Placental pericyte (primary cell): ENCODE data around the gene RD3L. TPM values are rescaled to one million over a fixed set of nuclear protein-coding genes. Genes with fewer than 3 reads are reported as not detected.

Source experiments
- total RNA-seq: library from RNA; depleted of rRNA; stranded (reverse); fragments of >200 nt; gene quantifications from 2 replicates; pipeline ENCODE4 v1.2.3, GENCODE V29; 2012

The RD3L gene
- not detected in 2 replicates for total RNA-seq

DNA sequence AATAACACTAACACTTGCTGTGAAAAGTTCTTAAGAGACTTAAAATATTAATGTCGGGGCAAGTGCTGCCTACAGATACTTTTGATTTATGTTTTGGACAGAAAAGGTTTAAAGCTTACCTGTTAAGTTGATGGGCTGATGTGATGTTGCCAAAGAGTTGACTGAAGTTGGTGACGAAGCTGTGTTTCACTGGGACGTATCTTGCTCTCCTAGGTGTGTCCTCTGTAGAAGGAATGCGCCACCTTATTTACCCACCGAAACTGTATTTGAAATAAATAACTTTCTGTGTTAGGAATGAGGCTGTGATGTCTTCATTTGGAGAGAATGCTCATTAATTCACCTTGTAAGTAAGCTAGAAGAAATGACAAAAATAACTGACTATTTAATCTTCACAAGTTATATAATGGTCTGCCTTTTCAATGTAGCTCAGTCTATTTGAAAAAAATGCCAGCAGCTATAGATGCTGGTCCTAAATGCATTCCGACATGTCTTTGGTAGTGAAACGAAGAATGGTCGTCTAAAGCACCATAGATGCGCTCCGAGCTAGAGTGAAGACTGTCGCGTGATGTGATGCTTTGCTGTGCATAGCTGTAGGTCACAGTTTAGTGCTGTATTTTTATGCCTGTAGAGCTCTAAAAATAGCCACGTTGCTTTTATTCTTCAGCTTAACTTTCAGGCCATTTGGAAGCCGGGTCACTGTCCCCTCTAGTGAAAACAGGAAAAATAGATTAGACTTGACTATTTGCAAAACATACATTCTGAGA, at the start of gene RD3L:
RD3L (minus strand) TSS at position 557 of the 764 bp plus-strand sequence. CDS start 834 bp downstream, outside the sequence.

DNA sequence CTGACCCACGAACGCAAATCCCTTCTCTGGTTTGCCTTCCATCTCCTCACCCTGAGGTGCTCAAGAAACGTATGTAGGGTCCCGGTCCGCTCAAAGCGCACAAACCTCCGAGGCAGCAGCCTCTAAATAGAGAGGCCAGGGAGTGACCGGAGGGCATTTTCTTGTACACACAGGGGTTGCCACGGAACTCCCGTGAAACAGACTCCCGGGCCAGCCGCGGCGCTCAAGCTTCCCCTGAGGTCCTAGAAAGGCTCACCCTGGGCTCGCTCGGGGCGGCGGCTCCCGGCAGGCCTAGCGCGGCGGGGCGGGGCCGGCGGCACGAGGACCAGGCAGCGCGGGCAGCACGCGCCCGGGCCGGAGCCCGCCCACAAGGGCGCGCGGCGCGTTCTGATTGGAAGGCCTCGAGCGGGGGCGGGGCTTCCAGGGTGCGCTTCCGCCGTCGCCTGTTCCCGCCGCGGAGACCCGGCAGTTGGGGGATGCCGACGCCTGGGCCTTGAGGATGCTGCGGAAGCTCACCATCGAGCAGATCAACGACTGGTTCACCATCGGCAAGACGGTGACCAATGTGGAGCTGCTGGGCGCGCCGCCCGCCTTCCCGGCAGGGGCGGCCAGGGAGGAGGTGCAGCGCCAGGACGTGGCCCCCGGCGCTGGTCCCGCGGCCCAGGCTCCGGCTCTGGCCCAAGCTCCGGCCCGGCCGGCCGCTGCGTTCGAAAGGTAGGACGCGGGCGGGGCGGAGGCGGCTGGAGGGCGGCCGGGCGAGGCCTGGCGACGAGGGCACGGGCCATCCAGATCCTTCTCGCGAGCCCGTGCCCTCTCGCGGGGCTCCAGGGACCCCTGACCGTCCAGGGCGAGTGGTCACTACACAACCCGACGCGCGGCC, 14.1 kb downstream of the RD3L start, which contains the start of gene TDRD9:
TDRD9 (plus strand) TSS at position 446 of the 880 bp plus-strand sequence; CDS start at position 500, 54 bp downstream.

Other genes starting within 250 kb of the RD3L start
- 3.1 and 28.6 TPM in 2 replicates for gene XRCC3, start 227.1 kb downstream of the RD3L start, total RNA-seq
- gene ZFYVE21, start 226.7 kb downstream of the RD3L start, total RNA-seq, result 23.3 and 35.9 TPM in 2 replicates
- gene PPP1R13B, start 95.0 kb downstream of the RD3L start, total RNA-seq, result 2.0 and 3.4 TPM in 2 replicates
- gene TDRD9, start 14.1 kb downstream of the RD3L start, total RNA-seq, result 0.86 and 1.3 TPM in 2 replicates
- not detected in 2 replicates for gene ASPG, start 143.2 kb upstream of the RD3L start, total RNA-seq
- under 0.01 and 0.14 TPM in 2 replicates for gene KIF26A, start 196.1 kb upstream of the RD3L start, total RNA-seq